Activated T-cell treated with anti-CD3 and anti-CD28 coated beads, Interleukin-2, amount 50 U/mL, for 48 hours (primary cell): Measurements from ENCODE around the gene AGO1.
"Not testable (repeated sequence)": the region's sequence is repeated elsewhere in the genome, so short reads cannot be mapped to it uniquely, and the experiment has no call there.

Experiments
- DNase-seq, 2 experiments: peaks; one replicate each; pipeline ENCODE4 v3.0.0-alpha.2; 2020

AGO1 gene

GRCh38 chr1:35925741-35926140 is 42.7 kb downstream of the AGO1 start:
- no peak for DNase-seq

- no peak for DNase-seq
Observed at GRCh38 chr1:35927472-35927871, 44.5 kb downstream of the AGO1 start.

GRCh38 chr1:35929730-35930592 is 47.0 kb downstream of the AGO1 start:
- DNase-seq, result peak; percentile 46 to 52

GRCh38 chr1:35930593-35931445 is 47.8 kb downstream of the AGO1 start, which contains the start of gene AGO3:
TSS of gene AGO3 (plus strand) at chr1:35931105. CDS start at chr1:35931427, 322 bp downstream.
- DNase-seq, result peak; percentile 92 to 93

GRCh38 chr1:35931446-35932157 is 48.6 kb downstream of the AGO1 start:
- DNase-seq, result no peak

GRCh38 chr1:35932158-35932636 is 49.2 kb downstream of the AGO1 start:
- DNase-seq, result no peak

GRCh38 chr1:35932941-35933340 is 49.9 kb downstream of the AGO1 start:
- no peak for DNase-seq

- no peak for DNase-seq
Observed at GRCh38 chr1:35935442-35936388, 52.7 kb downstream of the AGO1 start.

GRCh38 chr1:35936838-35937237 is 53.8 kb downstream of the AGO1 start:
- no peak for DNase-seq

- no peak for DNase-seq
Observed at GRCh38 chr1:35939484-35939883, 56.5 kb downstream of the AGO1 start.

- DNase-seq, result no peak
Observed at GRCh38 chr1:35945327-35945726, 62.3 kb downstream of the AGO1 start.

- no peak for DNase-seq
Observed at GRCh38 chr1:35947547-35947946, 64.5 kb downstream of the AGO1 start.

GRCh38 chr1:35958558-35958957 is 75.5 kb downstream of the AGO1 start:
- DNase-seq, result no peak

GRCh38 chr1:35959304-35959703 is 76.3 kb downstream of the AGO1 start:
- DNase-seq, result no peak

GRCh38 chr1:35962952-35963351 is 79.9 kb downstream of the AGO1 start:
- no peak for DNase-seq

GRCh38 chr1:35964277-35964676 is 81.3 kb downstream of the AGO1 start:
- not testable (repeated sequence) for DNase-seq

GRCh38 chr1:35968396-35968795 is 85.4 kb downstream of the AGO1 start:
- no peak for DNase-seq

- no peak for DNase-seq
Observed at GRCh38 chr1:35971601-35972000, 88.6 kb downstream of the AGO1 start.

- not testable (repeated sequence) for DNase-seq
Observed at GRCh38 chr1:35972631-35973030, 89.6 kb downstream of the AGO1 start.

- no peak for DNase-seq
Observed at GRCh38 chr1:35980090-35980489, 97.1 kb downstream of the AGO1 start.
